ENCODE data around the gene MASP1. TPM values are rescaled to one million over a fixed set of nuclear protein-coding genes. Genes with fewer than 3 reads are reported as not detected.

Gene MASP1
- polyA plus RNA-seq, 2 of the 4 experiments (the other 2 are of a cell fraction) = 0.18 TPM; not detected in 1

- DNase-seq (ENCODE audit: low read depth in 1 of 2, low spot score in 1 of 2) (no peak), ATAC-seq (no peak), FAIRE-seq (no peak)
- no peaks in the 10 kb centered on the region for H3K4me1 ChIP-seq
- H3K9me3 ChIP-seq = no peaks in the 10 kb centered on the region
- POLR2A ChIA-PET = interaction anchor here (0.8 kb wide), 1 partner anchor 60 kb away, joined by 4 read pairs; no protein-coding TSS in a partner anchor
- no peak overlapping the region for H3K4me3 ChIP-seq
- WGBS (ENCODE audit: missing lambda C conversion rate) = 51% methylated on average over 6 of the region's 6 CpGs
- no peak overlapping the region for H3K4me2 ChIP-seq
- no peak overlapping the region for H3K27ac ChIP-seq
- CTCF ChIA-PET = interaction anchor here (0.9 kb wide), 1 partner anchor 29 kb away, joined by 3 read pairs; no protein-coding TSS in a partner anchor
- TF ChIP-seq POLR2A (IDR thresholded peaks at IDR 0.05; ENCODE audit: low read length) = no peak
- TF ChIP-seq CBX2 (IDR thresholded peaks at IDR 0.05; ENCODE audit: borderline replicate concordance, low read depth) = no peak
- no peak for TF ChIP-seq PHF8 (IDR thresholded peaks at IDR 0.05; ENCODE audit: borderline replicate concordance, low read depth)
These were observed 481 bp downstream of the MASP1 start for GRCh38 chr3:187291001-187291511.

GRCh38 chr3:187290503-187290902, 1.0 kb downstream of the MASP1 start:
- FAIRE-seq (no peak), DNase-seq (ENCODE audit: low read depth in 1 of 2, low spot score in 1 of 2) (no peak), ATAC-seq (no peak)
- ChIA-PET POLR2A (interaction anchor here (0.8 kb wide), 1 partner anchor 59 kb away, joined by 4 read pairs; no protein-coding TSS in a partner anchor), CTCF (interaction anchor here (0.9 kb wide), 1 partner anchor 29 kb away, joined by 3 read pairs; no protein-coding TSS in a partner anchor)
- TF ChIP-seq FOSL2 (IDR thresholded peaks at IDR 0.05) (no peak), FOSL2 (CRISPR knock-in tag; IDR thresholded peaks at IDR 0.05) (no peak), CBX2 (IDR thresholded peaks at IDR 0.05; ENCODE audit: borderline replicate concordance, low read depth) (no peak), HOXA7 (CRISPR knock-in tag; IDR thresholded peaks at IDR 0.05) (no peak), HOXB5 (CRISPR knock-in tag; IDR thresholded peaks at IDR 0.05) (no peak), CHD4 (IDR thresholded peaks at IDR 0.05; ENCODE audit: borderline replicate concordance) (no peak), BHLHE40 (IDR thresholded peaks at IDR 0.05; ENCODE audit: low read depth, low read length) (no peak), PBX3 (IDR thresholded peaks at IDR 0.05) (no peak), RFX5 (IDR thresholded peaks at IDR 0.05) (no peak), ESRRA (IDR thresholded peaks at IDR 0.05; ENCODE audit: borderline replicate concordance, low read length) (no peak), PHF8 (IDR thresholded peaks at IDR 0.05; ENCODE audit: borderline replicate concordance, low read depth) (no peak), ZC3H11A (IDR thresholded peaks at IDR 0.05) (no peak), SREBF2 (IDR thresholded peaks at IDR 0.05) (no peak), FOSB (CRISPR knock-in tag; IDR thresholded peaks at IDR 0.05) (no peak)
- WGBS (ENCODE audit: missing lambda C conversion rate) = 21% methylated on average over 1 of the region's 1 CpG
- H3K9me3 ChIP-seq = no peaks in the 10 kb centered on the region
- H3K27ac ChIP-seq = no peak overlapping the region
- H3K4me3 ChIP-seq = no peak overlapping the region
- no peak overlapping the region for H3K4me2 ChIP-seq
- no peaks in the 10 kb centered on the region for H3K4me1 ChIP-seq

- FAIRE-seq (no peak), ATAC-seq (no peak), DNase-seq (ENCODE audit: low read depth in 1 of 2, low spot score in 1 of 2) (no peak)
- Histone ChIP-seq H3K9me3 (no peaks in the 10 kb centered on the region), H3K27ac (no peak overlapping the region), H3K4me3 (no peak overlapping the region), H3K4me1 (no peaks in the 10 kb centered on the region), H3K4me2 (no peak overlapping the region)
- WGBS (ENCODE audit: missing lambda C conversion rate) = 67% methylated on average over 14 of the region's 14 CpGs
- ChIA-PET POLR2A (no interaction called here), CTCF (interaction anchor here (1.0 to 1.8 kb wide), 4 partner anchors 10 to 69 kb away, joined by 4 to 7 read pairs (median 4); no protein-coding TSS in a partner anchor)
- no peak for TF ChIP-seq EHMT2 (IDR thresholded peaks at IDR 0.05; ENCODE audit: low read depth)
- no peak for TF ChIP-seq PBX3 (IDR thresholded peaks at IDR 0.05)
- TF ChIP-seq CHD4 (IDR thresholded peaks at IDR 0.05; ENCODE audit: borderline replicate concordance) = no peak
- no peak for TF ChIP-seq NPAS2 (CRISPR knock-in tag; IDR thresholded peaks at IDR 0.05; ENCODE audit: borderline replicate concordance)
- TF ChIP-seq KDM1A (IDR thresholded peaks at IDR 0.05; ENCODE audit: low read depth) = no peak
- TF ChIP-seq REST (IDR thresholded peaks at IDR 0.05) = no peak
These were observed 2.5 kb downstream of the MASP1 start for GRCh38 chr3:187288855-187289605.
